ENCODE measurements around the gene JADE2. TPM values are rescaled to one million over a fixed set of nuclear protein-coding genes. Genes with fewer than 3 reads are reported as not detected.

JADE2 gene
- total and polyA plus RNA-seq, 2 donors (not counting 3 experiments of a cell fraction or from before 2014, with no cell fraction given), result 11.6 to 31.1 TPM

- Histone ChIP-seq H3K4me3 (replicated peaks in 1 of 3; ENCODE audit: insufficient read depth in 1 of 3, low read depth in 1 of 3, low read length in 3 of 3) (no peak overlapping the region), H2AFZ (ENCODE audit: low read depth, low read length) (no peak overlapping the region), H3K9me3 (replicated peaks; ENCODE audit: control insufficient read depth, insufficient read depth, low read length) (no peaks in the 10 kb centered on the region), H4K20me1 (replicated peaks; ENCODE audit: control insufficient read depth, extremely low read depth, insufficient read depth, low read length) (no peaks in the 10 kb centered on the region), H3K9me1 (replicated peaks; ENCODE audit: control insufficient read depth, extremely low read depth, insufficient read depth, low read length) (no peaks in the 10 kb centered on the region), H3K4me2 (ENCODE audit: insufficient read depth, low read length) (no peak overlapping the region), H3K79me2 (ENCODE audit: control insufficient read depth, insufficient read depth, low read length) (no peaks in the 10 kb centered on the region), H3K4me1 (ENCODE audit: control insufficient read depth, extremely low read depth, insufficient read depth, low read length) (no peaks in the 10 kb centered on the region), H3K27me3 (ENCODE audit: control insufficient read depth in 2 of 2, insufficient read depth in 2 of 2, low read length in 2 of 2) (no peaks in the 10 kb centered on the region), H3K36me3 (ENCODE audit: control insufficient read depth in 2 of 2, extremely low read depth in 1 of 2, insufficient read depth in 2 of 2, low read length in 2 of 2) (no peaks in the 10 kb centered on the region), H3K27ac (ENCODE audit: insufficient read depth, low read depth, low read length) (no peak overlapping the region), H3K9ac (replicated peaks; ENCODE audit: extremely low read depth, insufficient read depth, low read length) (no peak overlapping the region)
- TF ChIP-seq EZH2 (IDR thresholded peaks at IDR 0.05; ENCODE audit: borderline replicate concordance, low read depth, low read length, severe bottlenecking) (no peak), GATA2 (IDR thresholded peaks at IDR 0.05; ENCODE audit: insufficient read depth, insufficient read length, low read depth, low read length) (no peak), MYC (IDR thresholded peaks at IDR 0.05; ENCODE audit: low read depth, low read length) (no peak), POLR2AphosphoS5 (IDR thresholded peaks at IDR 0.05; ENCODE audit: insufficient read depth, low read depth, low read length) (no peak), POLR2A (IDR thresholded peaks at IDR 0.05; ENCODE audit: low read depth, low read length) (no peak), FOS (IDR thresholded peaks at IDR 0.05; ENCODE audit: borderline replicate concordance, insufficient read depth, low read length) (no peak), MAX (IDR thresholded peaks at IDR 0.05; ENCODE audit: insufficient read depth, insufficient read length) (no peak), JUN (IDR thresholded peaks at IDR 0.05; ENCODE audit: borderline replicate concordance, insufficient read depth, insufficient read length, low read depth) (no peak)
- TF ChIP-seq, protein P1, sequence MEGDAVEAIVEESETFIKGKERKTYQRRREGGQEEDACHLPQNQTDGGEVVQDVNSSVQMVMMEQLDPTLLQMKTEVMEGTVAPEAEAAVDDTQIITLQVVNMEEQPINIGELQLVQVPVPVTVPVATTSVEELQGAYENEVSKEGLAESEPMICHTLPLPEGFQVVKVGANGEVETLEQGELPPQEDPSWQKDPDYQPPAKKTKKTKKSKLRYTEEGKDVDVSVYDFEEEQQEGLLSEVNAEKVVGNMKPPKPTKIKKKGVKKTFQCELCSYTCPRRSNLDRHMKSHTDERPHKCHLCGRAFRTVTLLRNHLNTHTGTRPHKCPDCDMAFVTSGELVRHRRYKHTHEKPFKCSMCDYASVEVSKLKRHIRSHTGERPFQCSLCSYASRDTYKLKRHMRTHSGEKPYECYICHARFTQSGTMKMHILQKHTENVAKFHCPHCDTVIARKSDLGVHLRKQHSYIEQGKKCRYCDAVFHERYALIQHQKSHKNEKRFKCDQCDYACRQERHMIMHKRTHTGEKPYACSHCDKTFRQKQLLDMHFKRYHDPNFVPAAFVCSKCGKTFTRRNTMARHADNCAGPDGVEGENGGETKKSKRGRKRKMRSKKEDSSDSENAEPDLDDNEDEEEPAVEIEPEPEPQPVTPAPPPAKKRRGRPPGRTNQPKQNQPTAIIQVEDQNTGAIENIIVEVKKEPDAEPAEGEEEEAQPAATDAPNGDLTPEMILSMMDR (IDR thresholded peaks at IDR 0.05; ENCODE audit: extremely low read depth in 1 of 2, insufficient read depth in 1 of 2, low read depth in 1 of 2, low read length in 2 of 2), result no peak
- BruUV-seq (replicated peaks), result no TSS peak
- ChIA-PET POLR2A (no interaction called here), CTCF (interaction anchor here (1.5 to 2.0 kb wide), 3 partner anchors 12 to 27 kb away, joined by 5 to 6 read pairs (median 5); no protein-coding TSS in a partner anchor)
- FAIRE-seq (no peak), DNase-seq (ENCODE audit: low read depth, low spot score) (no peak)
- dilution Hi-C loops (cut with MboI; ENCODE audit: extremely low pct_ligation_motif_present, low sequenced_read_pairs) (no loop called here), intact Hi-C loops (cut with micrococcal nuclease) (no loop called here)
Measured at GRCh38 chr5:134493461-134494055, 31.9 kb upstream of the JADE2 start.
